Endothelial cell of umbilical vein (primary cell): ENCODE data around the gene METTL16. TPM values are rescaled to one million over a fixed set of nuclear protein-coding genes. Genes with fewer than 3 reads are reported as not detected.
"Not testable (repeated sequence)": the region's sequence is repeated elsewhere in the genome, so short reads cannot be mapped to it uniquely, and the experiment has no call there.

Experiments
- BruUV-seq: library from RNA; stranded (reverse); fragments of 400-500 nt; replicated peaks from 2 replicates; lab custom pipeline; 2021; lab: Mats Ljungman, UMichigan
- CTCF ChIA-PET: fragments of 300-600, 350-600 bp; sonication (Branson Sonifier 250); formaldehyde crosslinking; loops from one replicate; lab custom pipeline; 2021; ENCODE audit warnings: antibody characterized with exemption, inconsistent platforms; lab: Charles Lee
- POLR2A ChIA-PET: fragments of 300-600, 350-600 bp; sonication (Branson Sonifier 250); formaldehyde crosslinking; loops from one replicate; lab custom pipeline; 2021; ENCODE audit warnings: antibody characterized with exemption, inconsistent platforms; lab: Charles Lee
- DNase-seq: peaks from one replicate; pipeline ENCODE4 v3.0.0-alpha.2; 2011; ENCODE audit warnings: low read depth, low spot score
- FAIRE-seq: peaks from 2 replicates; lab custom pipeline; 2011; peaks lifted over from hg19 to GRCh38; lab: Jason Lieb, UNC
- H2AFZ ChIP-seq: 2 replicates; pipeline ENCODE4 v1.6.0; 2012; ENCODE audit warnings: low read depth, low read length, control low read depth, inconsistent platforms
- H3K27ac ChIP-seq: 2 replicates; pipeline ENCODE4 v1.5.1; 2011; ENCODE audit warnings: low read depth, mild to moderate bottlenecking, control low read depth, low read length, moderate library complexity; ENCODE audit not compliant: insufficient read depth
- H3K27me3 ChIP-seq, 2 experiments: 2 replicates each; pipeline versions ENCODE4 v1.6.0 to v1.6.1; 2011; ENCODE audit warnings: low read length in 2 of 2, mixed read lengths in 1 of 2; ENCODE audit not compliant: control insufficient read depth in 2 of 2, insufficient read depth in 2 of 2
- H3K36me3 ChIP-seq, 2 experiments: 2 replicates in 1 of 2; 3 replicates in 1 of 2; pipeline ENCODE4 v1.5.1; 2011; ENCODE audit warnings: low read length in 2 of 2, mild to moderate bottlenecking in 1 of 2, moderate library complexity in 1 of 2; ENCODE audit not compliant: control insufficient read depth in 2 of 2, insufficient read depth in 2 of 2; ENCODE audit errors: extremely low read depth in 1 of 2
- H3K4me1 ChIP-seq: 3 replicates; pipeline ENCODE4 v1.5.1; 2011; ENCODE audit warnings: mild to moderate bottlenecking, low read length; ENCODE audit not compliant: control insufficient read depth, insufficient read depth; ENCODE audit errors: extremely low read depth
- H3K4me2 ChIP-seq: 2 replicates; pipeline ENCODE4 v1.6.1; 2011; ENCODE audit warnings: low read length, control low read depth, mixed read lengths; ENCODE audit not compliant: insufficient read depth
- H3K4me3 ChIP-seq, 3 experiments: fragments of 200-600 bp in 1 of 3; sonication (generic), shearing (Covaris generic) in 1 of 3; replicated peaks in 1 of 3; 2 replicates each; pipeline ENCODE4 v1.5.1; 2011 to 2016; ENCODE audit warnings: control low read depth in 3 of 3, low read length in 3 of 3, mild to moderate bottlenecking in 2 of 3, inconsistent platforms in 1 of 3, low read depth in 1 of 3, moderate library complexity in 1 of 3; ENCODE audit not compliant: insufficient read depth in 1 of 3
- H3K79me2 ChIP-seq: 2 replicates; pipeline ENCODE4 v1.6.0; 2012; ENCODE audit warnings: low read length, inconsistent platforms; ENCODE audit not compliant: control insufficient read depth, insufficient read depth
- H3K9ac ChIP-seq: replicated peaks from 2 replicates; pipeline ENCODE3; 2011; ENCODE audit warnings: low read length, control low read depth; ENCODE audit not compliant: insufficient read depth; ENCODE audit errors: extremely low read depth
- H3K9me1 ChIP-seq: replicated peaks from 3 replicates; pipeline ENCODE4 v1.6.0; 2011; ENCODE audit warnings: mild to moderate bottlenecking, low read length; ENCODE audit not compliant: control insufficient read depth, insufficient read depth; ENCODE audit errors: extremely low read depth
- H3K9me3 ChIP-seq: replicated peaks from 2 replicates; pipeline ENCODE4 v1.5.1; 2012; ENCODE audit warnings: low read length, inconsistent platforms; ENCODE audit not compliant: control insufficient read depth, insufficient read depth
- H4K20me1 ChIP-seq: replicated peaks from 2 replicates; pipeline ENCODE3; 2011; ENCODE audit warnings: mild to moderate bottlenecking, low read length; ENCODE audit not compliant: control insufficient read depth, insufficient read depth; ENCODE audit errors: extremely low read depth
- CTCF ChIP-seq, 2 donors: IDR thresholded peaks; 1 replicate in 1 of 2; 2 replicates in 1 of 2; pipeline ENCODE4 v1.5.1; 2011; ENCODE audit warnings: low read length in 2 of 2, mild to moderate bottlenecking in 2 of 2, moderate library complexity in 2 of 2, control low read depth in 1 of 2, inconsistent platforms in 1 of 2, low read depth in 1 of 2; ENCODE audit not compliant: insufficient read depth in 1 of 2; ENCODE audit errors: extremely low read depth in 1 of 2
- EZH2 ChIP-seq: IDR thresholded peaks from 2 replicates; pipeline ENCODE4 v1.6.1; 2012; ENCODE audit warnings: borderline replicate concordance, low read depth, mild to moderate bottlenecking, moderate library complexity, low read length, inconsistent platforms; ENCODE audit not compliant: severe bottlenecking
- FOS ChIP-seq: IDR thresholded peaks from 2 replicates; pipeline ENCODE4 v1.6.1; 2011; ENCODE audit warnings: mild to moderate bottlenecking, low read length, moderate library complexity, borderline replicate concordance; ENCODE audit not compliant: insufficient read depth
- GATA2 ChIP-seq: IDR thresholded peaks from 2 replicates; pipeline ENCODE4 v1.7.0; 2011; ENCODE audit warnings: low read depth, mild to moderate bottlenecking, moderate library complexity, mixed read lengths, low read length; ENCODE audit not compliant: insufficient read length, insufficient read depth
- JUN ChIP-seq: IDR thresholded peaks from 2 replicates; pipeline ENCODE4 v1.6.1; 2011; ENCODE audit warnings: borderline replicate concordance, low read depth; ENCODE audit not compliant: insufficient read length, insufficient read depth
- MAX ChIP-seq: IDR thresholded peaks from 2 replicates; pipeline ENCODE4 v1.6.1; 2011; ENCODE audit not compliant: insufficient read depth, insufficient read length
- MYC ChIP-seq: IDR thresholded peaks from one replicate; pipeline ENCODE4 v1.6.1; 2011; ENCODE audit warnings: mild to moderate bottlenecking, low read depth, low read length
- POLR2A ChIP-seq: IDR thresholded peaks from 2 replicates; pipeline ENCODE4 v1.6.1; 2012; ENCODE audit warnings: low read depth, mild to moderate bottlenecking, control low read depth, low read length
- POLR2AphosphoS5 ChIP-seq: IDR thresholded peaks from 2 replicates; pipeline ENCODE4 v1.6.1; 2012; ENCODE audit warnings: low read depth, mild to moderate bottlenecking, control low read depth, low read length, moderate library complexity; ENCODE audit not compliant: insufficient read depth
- dilution Hi-C: fragments of 300-500 bp; cut with MboI; formaldehyde crosslinking; loops from one replicate; pipeline ENCODE4 v1.15.0; 2019; ENCODE audit warnings: low sequenced_read_pairs; ENCODE audit not compliant: extremely low pct_ligation_motif_present
- intact Hi-C: fragments of 100-400 bp; cut with micrococcal nuclease; formaldehyde crosslinking; loops from one replicate; pipeline ENCODE4 v1.10.0; 2022
- polyA plus RNA-seq, 4 experiments: library from polyadenylated mRNA; depleted of rRNA in 3 of 4; stranded (reverse) in 3 of 4; unstranded in 1 of 4; fragments of >200 nt; gene quantifications; 2 replicates each; pipeline versions ENCODE4 v1.2.1 to v1.2.3, GENCODE V29; 2011 to 2012; ENCODE audit warnings: missing spikeins in 1 of 4
- total RNA-seq: library from RNA; stranded (reverse); gene quantifications from 2 replicates; pipeline ENCODE4 v1.2.3, GENCODE V29; 2021

METTL16 gene
- total and polyA plus RNA-seq, 2 donors (not counting 3 experiments of a cell fraction or from before 2014, with no cell fraction given): 11.0 to 24.7 TPM

GRCh38 chr17:2487306-2487705 lies 24.4 kb downstream of the METTL16 start:
- TF ChIP-seq POLR2A: no peak
- no peak for TF ChIP-seq CTCF (IDR thresholded peaks at IDR 0.05; ENCODE audit: extremely low read depth in 1 of 2, insufficient read depth in 1 of 2, low read depth in 1 of 2, low read length in 2 of 2)
- no peak for TF ChIP-seq MYC
- TF ChIP-seq EZH2: no peak
- no peak for TF ChIP-seq MAX
- no peak for TF ChIP-seq FOS
- no peak for TF ChIP-seq POLR2AphosphoS5
- TF ChIP-seq GATA2: no peak
- no peak for TF ChIP-seq JUN
- no peak for DNase-seq

GRCh38 chr17:2486709-2487108 lies 25.0 kb downstream of the METTL16 start:
- Histone ChIP-seq H3K79me2 (peaks cover 33% of the 10 kb centered on the region), H3K4me1 (peaks cover 14% of the 10 kb centered on the region)
- H3K27ac ChIP-seq, H3K9me3 ChIP-seq, H2AFZ ChIP-seq, H4K20me1 ChIP-seq, CTCF ChIA-PET, intact Hi-C loops, H3K27me3 ChIP-seq, POLR2A ChIA-PET, FAIRE-seq, H3K4me3 ChIP-seq, H3K9me1 ChIP-seq, DNase-seq, H3K9ac ChIP-seq, H3K36me3 ChIP-seq, BruUV-seq, dilution Hi-C loops, H3K4me2 ChIP-seq: not testable (repeated sequence)

More at GRCh38 chr17:2487306-2487705, 24.4 kb downstream of the METTL16 start:
- Histone ChIP-seq H3K4me1 (peaks cover 11% of the 10 kb centered on the region), H3K9me1 (no peaks in the 10 kb centered on the region), H3K79me2 (peaks cover 30% of the 10 kb centered on the region), H3K4me3 (no peak overlapping the region), H3K27me3 (no peaks in the 10 kb centered on the region), H3K36me3 (no peaks in the 10 kb centered on the region), H3K4me2 (no peak overlapping the region), H2AFZ (no peak overlapping the region), H3K9ac (no peak overlapping the region), H4K20me1 (no peaks in the 10 kb centered on the region), H3K27ac (no peak overlapping the region), H3K9me3 (no peaks in the 10 kb centered on the region)
- ChIA-PET CTCF (interaction anchor here (1.2 kb wide), 1 partner anchor 15 kb away, joined by 3 read pairs; no protein-coding TSS in a partner anchor), POLR2A (no interaction called here)
- dilution Hi-C loops (no loop called here), intact Hi-C loops (no loop called here)
- FAIRE-seq: no peak
- no TSS peak for BruUV-seq
